Brain microvascular endothelial cell (primary cell): ENCODE data around the gene SPATA32.

Experiments
- DNase-seq: peaks from one replicate; pipeline ENCODE4 v3.0.0-alpha.2; 2020
- H3K27ac ChIP-seq: fragments of 250-450 bp; sonication (Bioruptor Pico); 2 replicates; pipeline ENCODE4 v1.5.1; 2020; ENCODE audit warnings: mild to moderate bottlenecking, moderate library complexity
- H3K27me3 ChIP-seq: fragments of 250-450 bp; sonication (Bioruptor Pico); replicated peaks from 2 replicates; pipeline ENCODE4 v1.5.1; 2020; ENCODE audit warnings: mild to moderate bottlenecking
- H3K36me3 ChIP-seq: fragments of 250-450 bp; sonication (Bioruptor Pico); replicated peaks from 2 replicates; pipeline ENCODE4 v1.5.1; 2020; ENCODE audit warnings: mild to moderate bottlenecking
- H3K4me3 ChIP-seq: 2 replicates; pipeline ENCODE4 v1.5.1; 2011; ENCODE audit warnings: low read depth, mild to moderate bottlenecking, control low read depth, low read length, moderate library complexity
- CTCF ChIP-seq: IDR thresholded peaks from 2 replicates; pipeline ENCODE4 v1.5.1; 2011; ENCODE audit warnings: low read depth, mild to moderate bottlenecking, moderate library complexity, low read length, control low read depth, inconsistent platforms; ENCODE audit errors: missing control alignments
- in situ Hi-C: cut with HindIII; loops from 2 replicates; pipeline ENCODE4 v1.10.0; 2017; ENCODE audit warnings: low sequenced_read_pairs, low pct_ligation_motif_present

SPATA32 gene

GRCh38 chr17:45229681-45230409, 32.0 kb downstream of the SPATA32 start:
- TF ChIP-seq CTCF = no peak
- Histone ChIP-seq H3K27ac (no peak overlapping the region), H3K4me3 (no peak overlapping the region), H3K36me3 (no peaks in the 10 kb centered on the region), H3K27me3 (no peaks in the 10 kb centered on the region)
- DNase-seq = no peak
- in situ Hi-C loops = no loop called here

- Histone ChIP-seq H3K27ac (no peak overlapping the region), H3K27me3 (no peaks in the 10 kb centered on the region), H3K4me3 (no peak overlapping the region), H3K36me3 (no peaks in the 10 kb centered on the region)
- in situ Hi-C loops = no loop called here
- peak; percentile 77 for DNase-seq
- no peak for TF ChIP-seq CTCF
Measured at GRCh38 chr17:45228763-45229539, 32.9 kb downstream of the SPATA32 start.

- no peak overlapping the region for H3K4me3 ChIP-seq
- no peak overlapping the region for H3K27ac ChIP-seq
- in situ Hi-C loops = no loop called here
Measured at GRCh38 chr17:45227926-45228762, 33.8 kb downstream of the SPATA32 start.

GRCh38 chr17:45227101-45227925, 34.6 kb downstream of the SPATA32 start:
- Histone ChIP-seq H3K27me3 (peaks cover 5% of the 10 kb centered on the region), H3K27ac (no peak overlapping the region), H3K4me3 (no peak overlapping the region), H3K36me3 (no peaks in the 10 kb centered on the region)
- DNase-seq = no peak
- in situ Hi-C loops = no loop called here
- no peak for TF ChIP-seq CTCF

More at GRCh38 chr17:45227926-45228762, 33.8 kb downstream of the SPATA32 start:
- Histone ChIP-seq H3K27me3 (no peaks in the 10 kb centered on the region), H3K36me3 (no peaks in the 10 kb centered on the region)
- no peak for TF ChIP-seq CTCF
- no peak for DNase-seq

- TF ChIP-seq CTCF = no peak
- no peak for DNase-seq
- no peak overlapping the region for H3K27ac ChIP-seq
- peaks cover 8% of the 10 kb centered on the region for H3K27me3 ChIP-seq
- H3K4me3 ChIP-seq = no peak overlapping the region
- no peaks in the 10 kb centered on the region for H3K36me3 ChIP-seq
- in situ Hi-C loops = no loop called here
Measured at GRCh38 chr17:45226576-45226975, 35.3 kb downstream of the SPATA32 start.
